Measurements from ENCODE around the gene SUGCT. TPM values are rescaled to one million over a fixed set of nuclear protein-coding genes. Genes with fewer than 3 reads are reported as not detected.

SUGCT gene
- total RNA-seq, 2 donors from 2014 or later, result 0.68 to 2.5 TPM

DNA sequence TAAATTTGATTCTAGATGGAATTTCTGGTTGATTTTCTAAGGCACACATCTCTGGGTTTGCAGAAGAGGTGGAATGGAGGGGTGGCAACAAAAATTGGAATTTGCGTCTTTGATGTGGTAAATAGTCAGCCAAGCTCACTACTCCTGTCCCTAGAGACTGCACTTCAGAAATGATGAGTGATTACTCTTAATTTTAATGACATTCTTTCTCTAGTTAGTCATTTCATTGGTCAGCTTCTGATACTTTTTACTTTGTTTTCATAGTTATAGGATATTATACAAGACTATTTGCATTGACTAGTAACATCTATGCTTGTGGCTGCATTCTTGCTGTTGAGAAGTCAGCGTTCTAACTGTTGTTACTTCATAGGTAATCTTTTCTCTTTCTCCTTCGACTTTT is 658.3 kb downstream of the SUGCT start:
- H3K27me3 Mint-ChIP-seq, result no peaks in the 10 kb centered on the region
- no peak overlapping the region for H3K27ac Mint-ChIP-seq
- no peak overlapping the region for H3K4me3 Mint-ChIP-seq
- ATAC-seq, result no peak
- H3K9me3 ChIP-seq (ENCODE audit: control insufficient read depth, low read length, poor library complexity, severe bottlenecking), result no peaks in the 10 kb centered on the region
- no peak for DNase-seq
- no peaks in the 10 kb centered on the region for H3K4me1 Mint-ChIP-seq
- no peaks in the 10 kb centered on the region for H3K36me3 Mint-ChIP-seq (ENCODE audit: low read depth)

DNA sequence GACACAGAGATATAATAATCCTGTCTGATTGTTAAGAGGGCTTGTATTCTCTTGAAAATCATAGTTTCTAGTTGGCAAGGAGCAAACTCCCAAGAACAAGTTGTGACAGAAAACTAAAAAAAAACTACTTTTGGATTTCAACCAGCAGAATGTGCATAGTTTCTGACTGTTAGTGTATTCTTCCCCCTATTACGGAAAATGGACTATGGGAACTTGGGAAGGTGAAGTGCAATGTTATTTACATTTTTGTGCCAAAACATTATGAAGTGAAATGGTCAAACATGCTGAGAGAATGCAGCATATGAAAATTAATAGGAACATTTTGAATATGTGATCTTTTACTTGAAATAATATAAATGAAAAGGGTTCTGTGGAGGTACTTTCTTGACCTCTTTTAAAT is 660.8 kb downstream of the SUGCT start:
- Mint-ChIP-seq H3K36me3 (ENCODE audit: low read depth) (no peaks in the 10 kb centered on the region), H3K4me3 (no peak overlapping the region), H3K4me1 (no peaks in the 10 kb centered on the region), H3K27ac (no peak overlapping the region), H3K27me3 (no peaks in the 10 kb centered on the region)
- ATAC-seq (no peak), DNase-seq (no peak)
- no peaks in the 10 kb centered on the region for H3K9me3 ChIP-seq (ENCODE audit: control insufficient read depth, low read length, poor library complexity, severe bottlenecking)

DNA sequence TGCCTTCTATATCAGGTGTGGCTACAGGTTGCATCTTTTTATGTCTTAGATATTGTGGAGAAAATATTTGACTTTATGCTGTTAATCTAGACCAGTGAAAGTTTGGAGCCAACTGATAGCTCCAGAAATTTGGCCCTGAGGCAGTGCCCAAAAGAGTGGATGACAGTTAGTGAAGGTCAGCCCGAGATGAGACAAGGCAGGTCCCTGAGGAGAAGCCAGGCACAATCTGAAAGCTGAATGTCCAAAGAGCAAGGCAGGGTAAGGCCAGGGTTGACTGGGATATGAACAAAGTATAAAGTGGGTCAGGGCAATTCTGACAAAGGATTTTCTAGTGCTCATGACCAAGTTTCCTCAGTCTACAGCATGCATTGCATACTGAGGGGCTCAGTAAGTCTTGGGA is 661.9 kb downstream of the SUGCT start:
- no peaks in the 10 kb centered on the region for H3K36me3 Mint-ChIP-seq (ENCODE audit: low read depth)
- H3K4me1 Mint-ChIP-seq, result no peaks in the 10 kb centered on the region
- H3K9me3 ChIP-seq (ENCODE audit: control insufficient read depth, low read length, poor library complexity, severe bottlenecking), result no peaks in the 10 kb centered on the region
- ATAC-seq (no peak), DNase-seq (no peak)
- no peaks in the 10 kb centered on the region for H3K27me3 Mint-ChIP-seq
- H3K27ac Mint-ChIP-seq, result no peak overlapping the region
- H3K4me3 Mint-ChIP-seq, result no peak overlapping the region

DNA sequence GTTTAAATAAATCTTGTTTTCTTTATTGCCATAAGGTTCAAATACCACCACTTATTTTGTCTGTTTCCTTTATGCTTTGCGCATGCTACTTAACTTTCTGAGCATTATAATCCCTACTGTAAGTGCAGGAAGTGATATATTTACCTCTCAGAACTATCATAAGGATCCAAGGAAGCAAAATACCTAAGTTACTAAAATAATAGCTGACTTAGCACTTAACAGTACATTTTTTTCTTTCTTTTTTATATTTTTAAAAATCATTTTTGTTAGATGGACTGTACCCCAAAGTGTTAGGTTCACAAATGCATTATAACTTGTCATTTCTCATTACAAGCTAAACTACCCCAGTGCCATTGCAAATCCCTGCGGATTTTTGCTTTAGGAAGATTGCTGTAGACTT is 663.8 kb downstream of the SUGCT start:
- Mint-ChIP-seq H3K4me3 (no peak overlapping the region), H3K36me3 (ENCODE audit: low read depth) (no peaks in the 10 kb centered on the region), H3K27ac (no peak overlapping the region), H3K4me1 (no peaks in the 10 kb centered on the region), H3K27me3 (no peaks in the 10 kb centered on the region)
- H3K9me3 ChIP-seq (ENCODE audit: control insufficient read depth, low read length, poor library complexity, severe bottlenecking), result no peaks in the 10 kb centered on the region
- DNase-seq (no peak), ATAC-seq (no peak)

- Mint-ChIP-seq H3K4me3 (no peak overlapping the region), H3K4me1 (no peaks in the 10 kb centered on the region), H3K36me3 (ENCODE audit: low read depth) (no peaks in the 10 kb centered on the region), H3K27ac (no peak overlapping the region), H3K27me3 (no peaks in the 10 kb centered on the region)
- DNase-seq (no peak), ATAC-seq (no peak)
- H3K9me3 ChIP-seq (ENCODE audit: control insufficient read depth, low read length, poor library complexity, severe bottlenecking), result no peaks in the 10 kb centered on the region
Observed at GRCh38 chr7:40799493-40800403, 664.9 kb downstream of the SUGCT start.

DNA sequence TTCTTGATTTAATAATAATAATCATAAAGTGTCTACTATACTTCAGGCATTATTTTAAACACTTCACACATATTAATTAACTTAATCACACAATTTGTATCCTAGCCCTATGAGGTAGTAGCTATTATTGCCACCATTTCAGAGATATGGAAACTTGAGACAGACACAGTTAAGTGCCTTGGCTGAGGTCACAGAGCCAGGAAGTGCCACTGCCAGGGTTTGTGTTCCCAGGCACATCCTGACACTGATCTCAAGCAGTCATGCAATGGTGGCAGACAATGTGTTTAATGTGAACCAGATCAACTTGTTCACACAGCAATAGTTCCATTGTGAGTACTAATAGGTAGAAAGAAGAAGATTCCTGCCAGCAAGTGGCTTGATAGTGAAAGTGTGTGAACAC is 666.0 kb downstream of the SUGCT start:
- ATAC-seq (no peak), DNase-seq (no peak)
- H3K4me3 Mint-ChIP-seq, result no peak overlapping the region
- H3K36me3 Mint-ChIP-seq (ENCODE audit: low read depth), result no peaks in the 10 kb centered on the region
- H3K9me3 ChIP-seq (ENCODE audit: control insufficient read depth, low read length, poor library complexity, severe bottlenecking), result no peaks in the 10 kb centered on the region
- H3K27me3 Mint-ChIP-seq, result no peaks in the 10 kb centered on the region
- H3K27ac Mint-ChIP-seq, result no peak overlapping the region
- H3K4me1 Mint-ChIP-seq, result no peaks in the 10 kb centered on the region

DNA sequence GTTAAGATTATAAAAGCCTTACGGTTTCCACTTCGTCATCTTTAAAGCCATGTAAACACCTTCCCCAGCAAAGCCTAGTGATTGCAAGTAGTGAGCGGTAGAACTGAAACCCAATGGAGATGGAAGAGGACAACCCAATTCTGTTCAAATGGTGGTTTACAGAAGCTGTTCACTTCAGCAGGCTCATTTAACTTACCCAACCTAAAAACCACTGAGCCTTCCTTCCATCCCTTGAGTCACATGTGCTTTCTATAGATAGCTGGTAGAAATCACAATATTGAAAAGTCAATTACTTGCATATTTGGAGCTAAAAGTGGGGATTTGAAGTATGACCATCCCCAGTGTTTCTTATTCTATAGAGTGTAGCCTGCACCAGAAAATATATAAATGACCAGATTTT is 667.7 kb downstream of the SUGCT start:
- no peak for ATAC-seq

GRCh38 chr7:40804477-40805215 is 669.8 kb downstream of the SUGCT start:
- Mint-ChIP-seq H3K27ac (no peak overlapping the region), H3K36me3 (ENCODE audit: low read depth) (no peaks in the 10 kb centered on the region), H3K4me1 (no peaks in the 10 kb centered on the region), H3K4me3 (no peak overlapping the region), H3K27me3 (no peaks in the 10 kb centered on the region)
- no peaks in the 10 kb centered on the region for H3K9me3 ChIP-seq (ENCODE audit: control insufficient read depth, low read length, poor library complexity, severe bottlenecking)
- DNase-seq, result no peak
- ATAC-seq, result no peak

More for the DNA sequence above, 667.7 kb downstream of the SUGCT start:
- no peaks in the 10 kb centered on the region for H3K27me3 Mint-ChIP-seq
- H3K4me3 Mint-ChIP-seq, result no peak overlapping the region
- H3K9me3 ChIP-seq (ENCODE audit: control insufficient read depth, low read length, poor library complexity, severe bottlenecking), result no peaks in the 10 kb centered on the region
- no peaks in the 10 kb centered on the region for H3K4me1 Mint-ChIP-seq
- H3K27ac Mint-ChIP-seq, result no peak overlapping the region
- H3K36me3 Mint-ChIP-seq (ENCODE audit: low read depth), result no peaks in the 10 kb centered on the region
- DNase-seq, result no peak

GRCh38 chr7:40805361-40805760 is 670.6 kb downstream of the SUGCT start:
- no peak overlapping the region for H3K27ac Mint-ChIP-seq
- no peaks in the 10 kb centered on the region for H3K4me1 Mint-ChIP-seq
- no peaks in the 10 kb centered on the region for H3K27me3 Mint-ChIP-seq
- no peak for DNase-seq
- no peak for ATAC-seq
- H3K36me3 Mint-ChIP-seq (ENCODE audit: low read depth), result no peaks in the 10 kb centered on the region
- no peak overlapping the region for H3K4me3 Mint-ChIP-seq
- no peaks in the 10 kb centered on the region for H3K9me3 ChIP-seq (ENCODE audit: control insufficient read depth, low read length, poor library complexity, severe bottlenecking)

DNA sequence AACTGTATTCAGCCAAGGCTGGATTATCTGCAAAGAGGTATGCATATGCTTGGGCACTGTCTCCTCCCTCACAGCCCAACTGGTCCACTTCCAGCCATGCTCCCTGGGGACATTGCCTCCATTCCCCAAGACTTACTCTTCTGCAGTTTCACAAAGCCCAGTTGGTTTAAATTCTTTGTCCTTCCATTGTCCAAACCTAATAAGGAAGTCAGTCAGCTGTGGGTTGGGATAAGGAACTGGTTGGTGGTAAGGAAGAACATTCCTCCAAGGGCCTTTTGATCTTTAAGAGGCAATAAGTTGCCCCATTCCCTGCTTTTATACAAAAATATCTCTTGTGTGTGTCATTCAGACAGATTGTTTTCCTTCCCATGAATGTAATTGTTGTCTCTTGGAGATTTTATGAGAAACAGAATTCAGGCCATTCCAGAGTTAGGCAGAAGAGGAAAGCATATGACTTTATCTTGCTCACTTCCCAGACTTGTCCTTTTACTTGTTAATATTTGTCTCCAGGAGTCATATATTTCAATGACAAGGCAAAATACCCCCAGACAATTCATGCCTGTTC is 673.7 kb downstream of the SUGCT start:
- no peaks in the 10 kb centered on the region for H3K9me3 ChIP-seq (ENCODE audit: control insufficient read depth, low read length, poor library complexity, severe bottlenecking)
- no peaks in the 10 kb centered on the region for H3K36me3 Mint-ChIP-seq (ENCODE audit: low read depth)
- no peak for ATAC-seq

DNA sequence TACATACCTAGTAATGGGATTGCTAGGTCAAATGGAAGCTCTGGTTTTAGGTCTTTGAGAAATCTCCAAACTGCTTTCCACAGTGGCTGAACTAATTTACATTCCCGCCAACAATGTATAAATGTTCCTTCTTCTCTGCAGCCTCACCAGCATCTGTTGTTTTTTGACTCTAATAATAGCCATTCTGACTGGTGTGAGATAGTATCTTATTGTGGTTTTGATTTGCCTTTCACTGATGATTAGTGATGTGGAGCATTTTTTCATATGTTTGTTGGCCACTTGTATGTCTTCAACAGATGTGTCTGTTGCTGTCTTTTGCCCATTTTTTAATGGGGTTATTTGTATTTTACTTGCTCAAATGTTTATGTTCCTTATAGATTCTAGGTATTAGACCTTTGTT is 675.5 kb downstream of the SUGCT start:
- H3K9me3 ChIP-seq (ENCODE audit: control insufficient read depth, low read length, poor library complexity, severe bottlenecking), result no peaks in the 10 kb centered on the region
- DNase-seq (no peak), ATAC-seq (no peak)
- no peaks in the 10 kb centered on the region for H3K27me3 Mint-ChIP-seq
- H3K4me1 Mint-ChIP-seq, result no peaks in the 10 kb centered on the region
- H3K4me3 Mint-ChIP-seq, result no peak overlapping the region
- no peaks in the 10 kb centered on the region for H3K36me3 Mint-ChIP-seq (ENCODE audit: low read depth)
- no peak overlapping the region for H3K27ac Mint-ChIP-seq

More for the DNA sequence above, 673.7 kb downstream of the SUGCT start:
- no peak overlapping the region for H3K4me3 Mint-ChIP-seq
- no peaks in the 10 kb centered on the region for H3K27me3 Mint-ChIP-seq
- DNase-seq, result no peak
- no peak overlapping the region for H3K27ac Mint-ChIP-seq
- no peaks in the 10 kb centered on the region for H3K4me1 Mint-ChIP-seq

GRCh38 chr7:40811666-40812065 is 676.9 kb downstream of the SUGCT start:
- H3K27ac Mint-ChIP-seq, result no peak overlapping the region

DNA sequence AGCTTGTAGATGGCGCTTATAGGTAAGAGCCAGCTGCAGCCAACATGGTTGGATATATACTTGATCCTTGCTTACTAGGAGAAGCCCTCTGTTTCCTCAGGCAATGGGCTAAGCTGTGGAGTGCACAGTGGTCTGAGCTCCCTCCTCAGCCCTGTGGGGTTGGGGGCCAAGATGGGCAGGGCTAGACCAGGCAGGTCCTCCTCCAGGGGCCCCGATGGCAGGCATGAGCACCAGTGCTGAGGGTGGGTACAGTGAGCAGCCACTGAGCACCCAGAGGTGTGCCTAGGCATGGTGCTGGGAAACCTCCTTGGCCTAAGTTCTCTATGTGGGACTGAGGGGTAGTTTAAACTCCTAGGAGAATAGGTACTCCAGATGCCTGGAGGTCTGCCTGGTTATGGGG is 680.2 kb downstream of the SUGCT start:
- Mint-ChIP-seq H3K27ac (no peak overlapping the region), H3K36me3 (ENCODE audit: low read depth) (no peaks in the 10 kb centered on the region), H3K4me1 (no peaks in the 10 kb centered on the region), H3K4me3 (no peak overlapping the region), H3K27me3 (no peaks in the 10 kb centered on the region)
- no peaks in the 10 kb centered on the region for H3K9me3 ChIP-seq (ENCODE audit: control insufficient read depth, low read length, poor library complexity, severe bottlenecking)
- DNase-seq (no peak), ATAC-seq (no peak)

More at GRCh38 chr7:40811666-40812065, 676.9 kb downstream of the SUGCT start:
- Mint-ChIP-seq H3K4me1 (no peaks in the 10 kb centered on the region), H3K36me3 (ENCODE audit: low read depth) (no peaks in the 10 kb centered on the region), H3K27me3 (no peaks in the 10 kb centered on the region), H3K4me3 (no peak overlapping the region)
- ATAC-seq (no peak), DNase-seq (no peak)
- H3K9me3 ChIP-seq (ENCODE audit: control insufficient read depth, low read length, poor library complexity, severe bottlenecking), result no peaks in the 10 kb centered on the region
